Fibroblast of villous mesenchyme (primary cell): Measurements from ENCODE around the gene PLVAP. TPM values are rescaled to one million over a fixed set of nuclear protein-coding genes. Genes with fewer than 3 reads are reported as not detected.

ENCODE experiments used
- DNase-seq: peaks from one replicate; pipeline ENCODE4 v3.0.0-alpha.2; 2010; ENCODE audit warnings: low read depth
- H3K4me3 ChIP-seq: 2 replicates; pipeline ENCODE4 v1.5.1; 2011; ENCODE audit warnings: low read depth, mild to moderate bottlenecking, low read length
- CTCF ChIP-seq: IDR thresholded peaks from 2 replicates; pipeline ENCODE4 v1.5.1; 2012; ENCODE audit warnings: low read depth, mild to moderate bottlenecking, low read length; ENCODE audit not compliant: insufficient read depth
- total RNA-seq: library from RNA; depleted of rRNA; stranded (reverse); fragments of >200 nt; gene quantifications from 2 replicates; pipeline ENCODE4 v1.2.3, GENCODE V29; 2012

PLVAP gene
- total RNA-seq = not detected in 2 replicates

GRCh38 chr19:17376935-17377600 lies at the start of gene PLVAP:
TSS of gene PLVAP (minus strand) at chr19:17377342. CDS start at chr19:17377288, 54 bp downstream.
- DNase-seq = no peak
- TF ChIP-seq CTCF = no peak
- no peak within 1 kb of the TSS for H3K4me3 ChIP-seq

GRCh38 chr19:17424743-17425365 lies 47.7 kb upstream of the PLVAP start:
- no peak overlapping the region for H3K4me3 ChIP-seq
- peak; percentile 61 for TF ChIP-seq CTCF
- peak; percentile 46 for DNase-seq

- no peak overlapping the region for H3K4me3 ChIP-seq
- no peak for DNase-seq
- no peak for TF ChIP-seq CTCF
These were observed 46.5 kb upstream of the PLVAP start for GRCh38 chr19:17423429-17424208.

- TF ChIP-seq CTCF = no peak
- DNase-seq = no peak
- no peak overlapping the region for H3K4me3 ChIP-seq
These were observed 44.8 kb upstream of the PLVAP start for GRCh38 chr19:17421942-17422341.

- peak overlapping the region; percentile 85 for H3K4me3 ChIP-seq
- peak; percentile 28 for TF ChIP-seq CTCF
- DNase-seq = no peak
These were observed 43.4 kb upstream of the PLVAP start for GRCh38 chr19:17420475-17420924.

- TF ChIP-seq CTCF = no peak
- peak within 1 kb of the TSS; percentile 85 for H3K4me3 ChIP-seq
- peak; percentile 99 for DNase-seq
These were observed 42.7 kb upstream of the PLVAP start, which contains the start of gene MVB12A for GRCh38 chr19:17419621-17420474. TSS of gene MVB12A (plus strand) at chr19:17420047. CDS start at chr19:17420136, 89 bp downstream.
